ENCODE data around the gene TSEN15. TPM values are rescaled to one million over a fixed set of nuclear protein-coding genes. Genes with fewer than 3 reads are reported as not detected.

The TSEN15 gene
- polyA plus RNA-seq, 1 experiment = 69.9 TPM

- POLR2A ChIA-PET = no interaction called here
- CTCF ChIA-PET = interaction anchor here (1.0 kb wide), 1 partner anchor 347 kb away, joined by 3 read pairs; no protein-coding TSS in a partner anchor
- H3K27ac ChIP-seq (ENCODE audit: low read depth, low read length) = no peak overlapping the region
- no peak overlapping the region for H3K4me3 ChIP-seq (ENCODE audit: low read depth, low read length)
- TF ChIP-seq CTCF (IDR thresholded peaks at IDR 0.05; ENCODE audit: low read depth, low read length) = no peak
- H3K27me3 ChIP-seq (ENCODE audit: control insufficient read depth, insufficient read depth, low read length) = no peaks in the 10 kb centered on the region
- H3K9me3 ChIP-seq (ENCODE audit: control insufficient read depth, insufficient read depth, low read length) = no peaks in the 10 kb centered on the region
- DNase-seq (ENCODE audit: low read depth, low spot score) = no peak
These were observed 19.1 kb upstream of the TSEN15 start for GRCh38 chr1:184032306-184032929.

GRCh38 chr1:184032930-184033418 is 18.6 kb upstream of the TSEN15 start:
- Histone ChIP-seq H3K9me3 (ENCODE audit: control insufficient read depth, insufficient read depth, low read length) (no peaks in the 10 kb centered on the region), H3K27ac (ENCODE audit: low read depth, low read length) (no peak overlapping the region), H3K27me3 (ENCODE audit: control insufficient read depth, insufficient read depth, low read length) (no peaks in the 10 kb centered on the region), H3K4me3 (ENCODE audit: low read depth, low read length) (no peak overlapping the region)
- ChIA-PET POLR2A (no interaction called here), CTCF (interaction anchor here (1.0 kb wide), 1 partner anchor 347 kb away, joined by 3 read pairs; no protein-coding TSS in a partner anchor)
- DNase-seq (ENCODE audit: low read depth, low spot score) = no peak
- no peak for TF ChIP-seq CTCF (IDR thresholded peaks at IDR 0.05; ENCODE audit: low read depth, low read length)

DNA sequence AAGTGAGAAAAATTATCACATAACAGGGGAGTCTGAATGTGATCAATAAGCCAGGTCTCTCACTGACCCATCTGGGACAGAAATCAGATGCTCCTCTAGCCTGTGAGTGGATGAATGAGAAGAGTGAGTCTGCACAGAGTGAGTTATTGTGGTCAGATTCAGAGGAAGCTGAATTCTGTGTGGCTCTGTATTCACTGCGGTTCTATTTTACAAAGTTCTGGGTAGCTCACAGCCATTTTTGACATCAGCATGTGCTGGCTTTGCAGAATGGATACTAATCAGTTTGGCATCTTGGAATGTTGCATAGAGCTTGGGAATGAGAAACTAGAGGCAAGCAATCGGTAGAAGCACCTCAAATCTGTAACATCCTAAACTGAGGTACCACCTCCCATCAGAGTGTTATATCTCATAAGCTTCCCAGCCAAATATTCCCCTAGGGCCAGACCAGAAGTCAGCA is 17.8 kb upstream of the TSEN15 start:
- no peak for DNase-seq (ENCODE audit: low read depth, low spot score)
- no peak for TF ChIP-seq CTCF (IDR thresholded peaks at IDR 0.05; ENCODE audit: low read depth, low read length)
- Histone ChIP-seq H3K27me3 (ENCODE audit: control insufficient read depth, insufficient read depth, low read length) (no peaks in the 10 kb centered on the region), H3K9me3 (ENCODE audit: control insufficient read depth, insufficient read depth, low read length) (no peaks in the 10 kb centered on the region), H3K4me3 (ENCODE audit: low read depth, low read length) (no peak overlapping the region), H3K27ac (ENCODE audit: low read depth, low read length) (no peak overlapping the region)
- POLR2A ChIA-PET = interaction anchor here (1.0 kb wide), 1 partner anchor 8 kb away, joined by 3 read pairs; no protein-coding TSS in a partner anchor
- CTCF ChIA-PET = no interaction called here

DNA sequence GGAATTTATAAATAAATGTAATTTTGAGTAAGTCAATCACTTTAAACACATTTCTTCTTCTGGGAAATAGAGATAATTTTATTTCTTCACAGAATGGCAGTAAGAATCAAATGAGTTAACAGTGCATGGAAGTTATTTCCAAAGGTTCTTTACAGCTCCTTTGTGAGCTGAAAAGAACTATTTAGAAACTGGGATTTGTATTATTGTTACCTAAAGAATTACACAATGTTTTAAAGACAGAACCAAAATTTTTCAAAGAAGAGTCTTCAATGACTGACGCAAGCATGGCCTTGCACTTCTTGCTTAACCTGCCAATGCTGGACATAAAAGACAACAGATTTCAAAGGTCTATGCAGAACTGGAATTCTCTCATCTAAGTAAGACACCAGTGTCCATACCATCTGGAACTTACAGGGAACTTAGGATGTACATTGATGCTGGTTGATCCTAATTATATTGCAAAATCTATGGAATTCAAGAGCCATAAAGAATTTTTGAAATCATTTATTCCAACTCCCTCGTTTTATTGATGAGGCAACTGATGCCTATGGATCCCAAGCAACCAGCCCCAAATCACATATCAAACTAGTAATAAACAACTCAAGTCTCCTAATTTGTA is 16.7 kb upstream of the TSEN15 start:
- Histone ChIP-seq H3K27ac (ENCODE audit: low read depth, low read length) (no peak overlapping the region), H3K27me3 (ENCODE audit: control insufficient read depth, insufficient read depth, low read length) (no peaks in the 10 kb centered on the region), H3K4me3 (ENCODE audit: low read depth, low read length) (no peak overlapping the region), H3K9me3 (ENCODE audit: control insufficient read depth, insufficient read depth, low read length) (no peaks in the 10 kb centered on the region)
- POLR2A ChIA-PET = no interaction called here
- no peak for TF ChIP-seq CTCF (IDR thresholded peaks at IDR 0.05; ENCODE audit: low read depth, low read length)
- CTCF ChIA-PET = no interaction called here
- DNase-seq (ENCODE audit: low read depth, low spot score) = no peak

Measured in AG04450 (cell line).